ENCODE data around the gene GMFB.

GMFB gene

DNA sequence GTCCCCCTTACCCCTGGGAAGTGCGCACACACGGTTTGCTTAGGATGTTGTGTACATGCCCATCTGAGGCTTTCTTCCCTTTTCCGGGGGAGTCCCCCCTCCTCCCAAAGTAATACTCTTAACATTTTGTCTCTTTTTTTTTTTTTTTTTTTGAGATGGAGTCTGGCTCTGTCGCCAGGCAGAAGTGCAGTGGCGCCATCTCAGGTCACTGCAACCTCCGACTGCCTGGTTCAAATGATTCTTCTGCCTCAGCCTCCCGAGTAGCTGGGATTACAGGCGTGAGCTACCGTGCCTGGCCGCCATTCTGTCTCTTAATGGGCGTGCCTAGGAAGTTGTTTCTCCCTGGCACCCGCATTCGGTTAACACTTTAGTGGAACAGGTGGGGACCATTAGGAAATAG, 4.5 kb upstream of the GMFB start:
- DNase-seq (ENCODE audit: low spot score) = no peak
- TF ChIP-seq, protein P1, sequence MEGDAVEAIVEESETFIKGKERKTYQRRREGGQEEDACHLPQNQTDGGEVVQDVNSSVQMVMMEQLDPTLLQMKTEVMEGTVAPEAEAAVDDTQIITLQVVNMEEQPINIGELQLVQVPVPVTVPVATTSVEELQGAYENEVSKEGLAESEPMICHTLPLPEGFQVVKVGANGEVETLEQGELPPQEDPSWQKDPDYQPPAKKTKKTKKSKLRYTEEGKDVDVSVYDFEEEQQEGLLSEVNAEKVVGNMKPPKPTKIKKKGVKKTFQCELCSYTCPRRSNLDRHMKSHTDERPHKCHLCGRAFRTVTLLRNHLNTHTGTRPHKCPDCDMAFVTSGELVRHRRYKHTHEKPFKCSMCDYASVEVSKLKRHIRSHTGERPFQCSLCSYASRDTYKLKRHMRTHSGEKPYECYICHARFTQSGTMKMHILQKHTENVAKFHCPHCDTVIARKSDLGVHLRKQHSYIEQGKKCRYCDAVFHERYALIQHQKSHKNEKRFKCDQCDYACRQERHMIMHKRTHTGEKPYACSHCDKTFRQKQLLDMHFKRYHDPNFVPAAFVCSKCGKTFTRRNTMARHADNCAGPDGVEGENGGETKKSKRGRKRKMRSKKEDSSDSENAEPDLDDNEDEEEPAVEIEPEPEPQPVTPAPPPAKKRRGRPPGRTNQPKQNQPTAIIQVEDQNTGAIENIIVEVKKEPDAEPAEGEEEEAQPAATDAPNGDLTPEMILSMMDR (IDR thresholded peaks at IDR 0.05; ENCODE audit: extremely low read depth, missing control alignments) = no peak

DNA sequence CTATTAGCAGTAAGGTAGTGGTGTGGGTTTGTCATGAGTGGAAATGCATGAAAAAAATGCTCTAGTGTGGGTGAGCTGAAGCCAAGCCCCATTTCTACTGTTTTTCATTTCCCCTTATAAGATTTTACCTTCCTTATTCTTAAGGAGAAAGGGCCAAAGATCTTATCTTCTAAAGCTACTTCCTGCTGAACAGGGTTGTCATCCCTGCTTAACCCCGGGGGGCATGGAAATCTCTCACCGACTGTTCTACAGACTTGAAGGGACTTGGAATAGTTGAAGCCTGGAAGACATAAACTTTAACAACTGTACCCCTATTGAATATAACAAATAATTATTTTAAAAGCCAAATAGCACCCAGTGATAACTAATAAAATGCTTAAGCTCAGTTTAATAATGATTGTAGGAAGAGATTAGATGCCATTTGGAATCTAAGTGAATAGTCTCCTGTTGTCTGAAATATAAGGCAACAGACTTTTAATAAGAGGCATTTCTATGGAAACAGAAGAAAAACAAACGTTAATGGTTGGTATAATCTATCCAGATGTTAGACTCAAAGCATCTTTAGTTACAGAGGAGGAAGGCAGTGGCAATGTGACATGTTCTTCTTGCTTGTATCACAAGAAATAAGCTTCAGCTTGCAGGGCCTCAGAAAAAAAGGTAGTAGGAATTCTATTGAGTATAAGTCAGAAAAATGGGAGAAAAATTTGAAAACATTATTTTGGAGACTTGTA, 1.8 kb upstream of the GMFB start:
- TF ChIP-seq, protein P1 (IDR thresholded peaks at IDR 0.05; ENCODE audit: extremely low read depth, missing control alignments) = no peak

DNA sequence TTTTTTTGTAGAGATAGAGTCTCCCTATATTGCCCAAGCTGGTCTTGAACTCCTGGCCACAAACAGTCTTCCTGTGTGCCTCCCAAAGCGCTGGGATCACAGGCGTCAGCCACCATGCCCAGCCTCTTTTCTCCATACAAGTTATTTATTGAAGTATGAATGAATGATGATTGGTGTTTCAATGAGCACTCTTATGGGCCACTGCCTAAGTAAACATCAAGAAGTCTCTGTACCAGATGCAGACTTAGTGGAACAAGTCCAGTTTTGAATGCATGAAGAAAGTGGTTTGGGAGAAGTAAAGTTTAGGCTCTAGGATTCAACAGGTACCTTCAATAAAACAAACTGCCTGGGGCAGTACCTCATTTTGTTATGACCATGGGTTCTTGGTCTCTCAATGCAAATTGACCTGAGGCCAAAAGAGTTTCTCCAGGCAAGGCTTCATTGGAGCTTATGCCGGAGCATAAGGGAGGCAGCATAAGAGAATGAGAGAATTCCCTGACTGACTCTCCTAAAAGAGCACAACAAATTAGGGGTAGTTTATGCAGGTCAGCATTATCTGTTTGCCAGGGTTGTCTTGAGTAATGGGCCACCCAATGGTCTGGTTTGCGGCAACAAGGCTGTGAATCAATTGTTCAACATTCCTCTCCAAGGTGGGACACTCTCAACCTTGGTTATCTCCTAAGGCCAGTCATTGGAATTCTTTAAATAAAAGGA, 1.1 kb upstream of the GMFB start:
- TF ChIP-seq, protein P1 (IDR thresholded peaks at IDR 0.05; ENCODE audit: extremely low read depth, missing control alignments) = no peak
- no peak for DNase-seq (ENCODE audit: low spot score)

More for the DNA sequence above, 1.8 kb upstream of the GMFB start:
- no peak for DNase-seq (ENCODE audit: low spot score)

DNA sequence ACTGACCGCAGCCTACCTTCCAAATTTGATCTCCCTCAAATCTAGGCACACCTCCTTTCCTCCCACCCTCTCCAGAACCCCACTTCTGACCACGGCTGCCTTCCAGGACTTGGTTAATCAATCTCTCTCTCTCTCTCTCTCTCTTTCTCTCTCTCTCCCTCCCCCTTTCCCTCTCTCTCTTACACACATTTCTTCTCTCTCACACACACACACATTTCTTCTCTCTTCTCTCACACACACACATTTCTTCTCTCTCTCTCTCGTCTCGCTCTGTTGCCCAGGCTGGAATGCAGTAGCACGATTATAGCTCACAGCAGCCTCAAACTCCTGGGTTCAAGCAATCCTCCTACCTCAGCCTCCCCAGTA, 521 bp upstream of the GMFB start:
- DNase-seq (ENCODE audit: low spot score) = no peak

DNA sequence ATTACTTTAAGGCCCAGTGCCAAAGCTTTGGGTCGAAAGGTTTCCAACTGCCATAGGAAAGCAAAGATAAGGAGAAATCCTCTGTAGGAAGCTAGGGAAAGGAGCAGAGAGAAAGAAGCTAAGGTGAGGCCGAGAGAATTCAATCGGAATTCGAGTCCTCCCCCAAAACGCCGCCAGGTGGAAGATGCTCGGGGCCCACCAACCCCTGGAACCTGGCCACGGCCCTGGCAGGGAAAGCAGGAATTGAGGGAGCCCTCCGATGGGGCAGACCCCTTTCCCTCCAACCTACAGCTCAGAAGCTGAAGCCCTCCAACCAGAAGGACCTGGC, 498 bp downstream of the GMFB start:
- DNase-seq (ENCODE audit: low spot score) = no peak
- TF ChIP-seq, protein P1 (IDR thresholded peaks at IDR 0.05; ENCODE audit: extremely low read depth, missing control alignments) = peak; percentile 5

More for the DNA sequence above, 521 bp upstream of the GMFB start:
- TF ChIP-seq, protein P1 (IDR thresholded peaks at IDR 0.05; ENCODE audit: extremely low read depth, missing control alignments) = no peak

DNA sequence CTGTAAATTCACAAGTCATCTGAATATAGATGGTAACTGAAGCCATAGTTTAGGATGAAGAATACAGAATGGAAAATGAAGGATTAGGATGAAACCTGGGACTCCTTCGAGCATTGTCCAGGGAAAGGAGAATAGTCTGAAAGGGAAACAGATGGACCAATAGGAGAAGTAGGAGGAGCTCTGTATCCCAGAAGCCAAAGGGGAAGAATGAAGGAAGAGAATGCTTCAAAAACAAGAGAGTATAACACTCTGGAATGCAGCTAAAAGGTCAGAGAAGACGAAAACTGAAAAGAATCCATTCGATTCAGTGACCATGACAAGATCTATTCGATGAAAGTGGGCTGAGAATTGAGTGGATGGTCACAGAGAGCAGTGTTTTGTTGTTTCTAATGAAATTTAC, 1.0 kb downstream of the GMFB start:
- peak; percentile 18 for DNase-seq (ENCODE audit: low spot score)
- TF ChIP-seq, protein P1 (IDR thresholded peaks at IDR 0.05; ENCODE audit: extremely low read depth, missing control alignments) = no peak

DNA sequence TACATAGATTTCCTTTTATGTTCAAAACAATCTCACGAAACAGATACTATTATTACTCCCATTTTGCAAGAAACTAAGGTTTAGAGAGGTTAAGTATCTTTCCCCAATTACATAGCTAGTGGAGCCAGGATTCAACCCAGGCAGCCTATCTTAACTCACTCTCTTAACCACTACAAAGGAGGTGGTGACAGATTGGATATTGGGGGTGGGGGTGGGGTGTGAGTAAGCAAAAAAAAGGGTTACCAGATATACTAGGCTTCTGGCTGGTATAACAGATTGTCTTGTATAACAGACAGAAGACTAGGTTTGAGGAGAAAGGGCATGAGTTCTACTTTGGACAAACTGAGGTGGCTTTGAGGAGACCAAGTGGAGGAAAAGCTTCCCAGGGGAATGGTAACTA, 2.1 kb downstream of the GMFB start:
- no peak for DNase-seq (ENCODE audit: low spot score)
- TF ChIP-seq, protein P1 (IDR thresholded peaks at IDR 0.05; ENCODE audit: extremely low read depth, missing control alignments) = no peak

Measured in GM20000 (cell line).